GM12873 (cell line): ENCODE results near the gene GREM2.
A peak's percentile ranks its signal among the peaks of the same experiment; 100 is the strongest.

Experiments
- TF ChIP-seq, protein P1 (sequence below): IDR thresholded peaks from 2 replicates; pipeline ENCODE4 v1.5.1; 2012; ENCODE audit warnings: low read depth, mild to moderate bottlenecking, moderate library complexity, low read length, control low read depth; ENCODE audit not compliant: insufficient read depth; ENCODE audit errors: missing control alignments

The GREM2 gene

DNA sequence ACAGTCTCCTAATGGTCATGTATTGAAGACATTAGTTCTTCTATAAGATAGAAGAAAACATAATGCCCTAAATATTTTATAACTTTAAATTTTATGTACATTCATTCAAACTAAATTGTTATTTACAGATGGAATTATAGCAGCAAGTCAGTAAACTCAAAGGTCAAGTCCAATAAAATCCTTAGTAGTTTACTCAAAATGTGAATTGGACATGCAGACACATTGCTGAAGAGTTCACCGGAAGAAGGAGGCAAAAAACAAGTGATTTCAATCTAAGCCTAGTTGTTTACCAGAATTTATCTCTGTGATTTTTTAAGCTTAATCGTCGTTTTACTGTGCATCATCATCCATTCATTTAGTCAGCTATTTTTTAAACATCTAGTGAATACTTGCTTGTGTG lies 149.7 kb downstream of the GREM2 start:
- TF ChIP-seq, protein P1, sequence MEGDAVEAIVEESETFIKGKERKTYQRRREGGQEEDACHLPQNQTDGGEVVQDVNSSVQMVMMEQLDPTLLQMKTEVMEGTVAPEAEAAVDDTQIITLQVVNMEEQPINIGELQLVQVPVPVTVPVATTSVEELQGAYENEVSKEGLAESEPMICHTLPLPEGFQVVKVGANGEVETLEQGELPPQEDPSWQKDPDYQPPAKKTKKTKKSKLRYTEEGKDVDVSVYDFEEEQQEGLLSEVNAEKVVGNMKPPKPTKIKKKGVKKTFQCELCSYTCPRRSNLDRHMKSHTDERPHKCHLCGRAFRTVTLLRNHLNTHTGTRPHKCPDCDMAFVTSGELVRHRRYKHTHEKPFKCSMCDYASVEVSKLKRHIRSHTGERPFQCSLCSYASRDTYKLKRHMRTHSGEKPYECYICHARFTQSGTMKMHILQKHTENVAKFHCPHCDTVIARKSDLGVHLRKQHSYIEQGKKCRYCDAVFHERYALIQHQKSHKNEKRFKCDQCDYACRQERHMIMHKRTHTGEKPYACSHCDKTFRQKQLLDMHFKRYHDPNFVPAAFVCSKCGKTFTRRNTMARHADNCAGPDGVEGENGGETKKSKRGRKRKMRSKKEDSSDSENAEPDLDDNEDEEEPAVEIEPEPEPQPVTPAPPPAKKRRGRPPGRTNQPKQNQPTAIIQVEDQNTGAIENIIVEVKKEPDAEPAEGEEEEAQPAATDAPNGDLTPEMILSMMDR = no peak

DNA sequence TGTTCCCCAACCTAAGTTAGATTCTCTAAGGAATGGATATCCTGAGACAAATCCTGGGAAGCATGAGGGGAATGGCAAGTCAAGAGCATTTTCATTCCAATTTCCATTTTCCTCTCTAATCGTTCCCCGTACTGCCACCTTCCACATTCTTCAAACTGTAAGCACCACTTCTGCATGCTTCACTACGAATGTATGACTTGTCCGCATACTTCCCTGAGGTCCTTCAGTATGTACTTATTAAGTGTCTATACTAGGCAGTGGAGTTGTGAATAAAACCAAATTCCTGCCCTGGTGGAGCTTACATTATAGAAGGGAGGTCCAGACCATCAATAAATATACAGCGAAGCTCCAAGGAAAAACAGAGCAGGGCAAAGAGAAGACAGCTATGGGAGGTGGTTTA lies 154.8 kb downstream of the GREM2 start:
- TF ChIP-seq, protein P1 = no peak

DNA sequence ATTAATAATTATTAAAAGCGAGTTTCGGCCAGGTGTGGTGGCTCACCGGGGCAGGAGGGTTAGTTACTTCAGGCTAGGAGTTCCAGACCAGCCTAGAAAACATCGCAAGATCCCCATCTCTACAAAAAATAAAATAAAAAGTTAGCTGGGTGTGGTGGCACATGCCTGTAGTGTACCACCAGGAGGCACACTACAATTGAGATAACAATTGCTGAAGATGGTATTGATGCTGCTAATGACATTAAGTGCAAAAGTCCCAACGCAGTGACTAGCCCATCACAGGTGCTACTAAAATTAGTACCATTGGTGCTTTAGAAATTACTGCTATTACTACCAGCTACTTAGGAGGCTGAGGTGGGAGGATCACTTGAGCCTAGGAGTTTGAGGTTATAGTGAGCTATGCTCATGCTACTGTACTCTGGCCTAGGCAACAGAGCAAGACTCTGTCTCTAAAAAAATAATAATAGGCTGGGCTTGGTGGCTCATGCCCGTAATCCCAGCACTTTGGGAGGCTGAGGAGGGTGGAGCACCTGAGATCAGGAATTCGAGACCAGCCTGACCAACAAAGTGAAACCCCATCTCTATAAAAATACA lies 156.6 kb downstream of the GREM2 start:
- TF ChIP-seq, protein P1 = peak; percentile 17

DNA sequence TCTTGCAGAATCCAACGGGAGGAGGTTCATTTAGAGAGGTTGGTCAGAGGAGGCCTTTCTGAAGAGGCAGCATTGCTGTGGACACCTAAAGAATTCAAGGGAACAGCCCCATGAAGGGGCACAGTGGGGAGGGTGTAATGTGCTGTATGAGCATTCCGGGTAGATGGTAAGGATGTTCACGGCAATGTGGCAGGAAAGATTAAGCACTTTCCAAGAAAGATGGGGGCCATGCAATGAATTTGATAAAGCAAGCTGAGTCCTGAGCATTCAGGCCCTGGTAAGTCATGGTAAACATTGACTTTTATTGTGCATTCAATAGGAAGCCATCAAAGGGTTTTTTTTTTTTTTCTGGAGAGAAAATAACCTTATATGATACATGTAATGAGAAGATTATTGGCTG lies 166.6 kb downstream of the GREM2 start:
- TF ChIP-seq, protein P1 = no peak

DNA sequence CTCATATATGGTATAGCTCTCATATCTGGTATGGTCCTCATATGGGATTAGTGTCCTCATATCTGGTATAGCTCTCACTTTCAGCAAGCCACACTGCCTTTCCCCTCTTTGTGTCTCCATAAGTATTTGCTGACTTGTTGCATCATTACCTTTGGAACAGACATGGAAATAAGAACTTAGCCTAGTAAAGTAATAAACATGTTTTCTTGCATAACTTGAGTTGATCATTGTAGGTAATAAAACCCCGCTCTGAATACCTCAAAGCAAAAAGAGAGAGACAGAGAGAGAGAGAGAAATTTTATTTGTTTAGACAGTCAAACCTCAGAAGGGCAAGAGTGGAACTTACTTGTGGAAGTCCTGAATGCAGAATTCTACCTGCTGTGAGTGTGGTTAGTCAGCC lies 170.3 kb downstream of the GREM2 start:
- TF ChIP-seq, protein P1 = no peak
